ENCODE data around the gene RAB3IP. TPM values are rescaled to one million over a fixed set of nuclear protein-coding genes. Genes with fewer than 3 reads are reported as not detected.

RAB3IP gene
- 13.0 TPM for total RNA-seq

DNA sequence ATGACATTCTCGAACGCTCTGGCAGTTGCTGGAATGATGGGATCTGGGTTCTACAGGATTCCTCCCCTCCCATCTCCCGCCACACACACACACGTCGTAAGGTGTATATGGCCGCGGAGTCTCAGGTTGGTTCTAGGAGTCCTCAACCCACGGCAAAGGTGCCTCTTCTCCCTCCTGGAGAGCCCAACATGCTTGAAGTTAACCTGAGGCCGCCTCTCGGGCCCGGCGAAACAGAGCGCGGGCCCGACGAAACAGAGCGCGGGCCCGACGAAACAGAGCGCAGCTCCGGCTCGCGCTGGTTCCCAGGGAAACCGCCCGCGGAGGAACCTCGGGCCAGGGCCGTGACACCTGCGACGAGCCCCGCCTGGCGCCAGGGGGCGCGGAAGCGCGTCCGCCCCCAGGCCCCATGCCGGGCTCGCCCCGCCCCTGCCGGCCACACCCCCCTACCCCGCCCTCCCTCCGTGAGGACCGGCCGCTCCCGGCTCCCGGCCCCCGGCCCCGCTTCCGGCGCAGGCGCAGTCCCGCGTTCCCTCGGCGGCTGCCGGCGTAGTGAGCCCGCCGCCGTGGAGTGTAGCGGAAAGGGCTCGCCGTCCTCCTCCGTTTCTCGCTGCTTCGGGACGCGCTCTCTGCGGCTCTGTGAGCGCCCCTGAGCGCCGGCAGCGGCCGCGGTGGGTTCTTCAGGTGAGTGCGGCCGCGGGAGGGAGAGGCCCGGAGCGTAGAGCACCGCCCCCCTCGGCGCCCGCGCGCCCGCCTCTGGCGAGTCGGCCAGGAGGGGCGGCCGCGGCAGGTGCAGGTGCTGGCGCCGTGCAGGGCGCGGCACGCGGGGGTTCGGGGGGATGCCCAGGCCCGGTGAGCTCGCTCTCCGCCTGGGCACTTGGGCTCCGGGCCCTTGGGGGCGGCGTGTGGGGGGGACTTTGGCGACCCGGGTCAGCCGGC lies at the start of gene RAB3IP:
TSS of gene RAB3IP (plus strand) at position 510 of the 936 bp plus-strand sequence. CDS start 16,549 bp downstream, outside the sequence.
- no peaks in the 10 kb centered on the region for H3K9me3 ChIP-seq (ENCODE audit: control insufficient read depth in 3 of 3, low read length in 3 of 3)

DNA sequence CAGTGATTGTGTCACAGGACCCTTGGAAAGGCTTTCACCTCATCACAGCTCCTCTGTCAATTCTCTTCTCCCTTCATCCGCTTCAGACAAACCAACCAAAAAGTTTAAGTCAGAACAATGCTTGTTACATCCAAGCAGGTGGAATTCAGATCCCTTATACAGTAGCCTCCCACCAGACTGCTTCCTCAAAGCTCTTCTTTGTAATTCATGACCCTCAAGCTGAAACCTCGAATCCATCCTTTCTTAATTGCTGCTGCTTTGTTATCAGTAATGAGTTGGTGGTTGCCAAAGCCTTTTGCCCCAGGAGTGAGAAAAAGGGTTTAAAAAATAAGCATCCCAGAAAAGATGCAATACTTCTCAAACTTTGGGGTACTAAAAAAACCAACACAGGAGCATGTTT lies 49.0 kb upstream of the RAB3IP start:
- Histone ChIP-seq H3K27me3 (ENCODE audit: control insufficient read depth in 3 of 3, insufficient read depth in 3 of 3, low read length in 3 of 3) (no peaks in the 10 kb centered on the region), H3K9ac (ENCODE audit: low read depth in 1 of 3, low read length in 3 of 3) (peak overlapping the region; percentile 15 to 35 (median 27)), H3K4me1 (ENCODE audit: control insufficient read depth in 3 of 3, insufficient read depth in 3 of 3, low read length in 3 of 3) (peaks cover 43 to 73% (median 56%) of the 10 kb centered on the region in 3 donors), H3K36me3 (ENCODE audit: control insufficient read depth in 3 of 3, insufficient read depth in 3 of 3, low read length in 3 of 3) (peaks cover 0 to 5% (median 2%) of the 10 kb centered on the region in 3 donors), H3K9me3 (ENCODE audit: control insufficient read depth in 3 of 3, low read length in 3 of 3) (no peaks in the 10 kb centered on the region), H3K4me3 (ENCODE audit: low read length in 3 of 3) (peak overlapping the region in 1 of 3 donors; percentile 44), H3K27ac (ENCODE audit: low read depth, low read length) (peak overlapping the region; percentile 69)

More for the DNA sequence above, at the start of gene RAB3IP:
- Histone ChIP-seq H3K4me3 (ENCODE audit: low read length in 3 of 3) (peak within 1 kb of the TSS; percentile 79 to 90 (median 81)), H3K27me3 (ENCODE audit: control insufficient read depth in 3 of 3, insufficient read depth in 3 of 3, low read length in 3 of 3) (no peaks in the 10 kb centered on the region), H3K36me3 (ENCODE audit: control insufficient read depth in 3 of 3, insufficient read depth in 3 of 3, low read length in 3 of 3) (no peaks in the 10 kb centered on the region), H3K4me1 (ENCODE audit: control insufficient read depth in 3 of 3, insufficient read depth in 3 of 3, low read length in 3 of 3) (peaks cover 5 to 11% (median 10%) of the 10 kb centered on the region in 3 donors), H3K9ac (ENCODE audit: low read depth in 1 of 3, low read length in 3 of 3) (peak within 1 kb of the TSS; percentile 66 to 77 (median 76)), H3K27ac (ENCODE audit: low read depth, low read length) (peak within 1 kb of the TSS; percentile 42)

GRCh38 chr12:69694123-69694522 lies 44.5 kb upstream of the RAB3IP start:
- peak overlapping the region in 1 of 3 donors; percentile 36 for H3K9ac ChIP-seq (ENCODE audit: low read depth in 1 of 3, low read length in 3 of 3)
- H3K27ac ChIP-seq (ENCODE audit: low read depth, low read length), result peak overlapping the region; percentile 52
- peaks cover 29 to 44% (median 34%) of the 10 kb centered on the region in 3 donors for H3K4me1 ChIP-seq (ENCODE audit: control insufficient read depth in 3 of 3, insufficient read depth in 3 of 3, low read length in 3 of 3)
- H3K9me3 ChIP-seq (ENCODE audit: control insufficient read depth in 3 of 3, low read length in 3 of 3), result no peaks in the 10 kb centered on the region
- H3K4me3 ChIP-seq (ENCODE audit: low read length in 3 of 3), result peak overlapping the region in 1 of 3 donors; percentile 33
- H3K27me3 ChIP-seq (ENCODE audit: control insufficient read depth in 3 of 3, insufficient read depth in 3 of 3, low read length in 3 of 3), result no peaks in the 10 kb centered on the region
- peaks cover 0 to 2% (median 0%) of the 10 kb centered on the region in 3 donors for H3K36me3 ChIP-seq (ENCODE audit: control insufficient read depth in 3 of 3, insufficient read depth in 3 of 3, low read length in 3 of 3)

DNA sequence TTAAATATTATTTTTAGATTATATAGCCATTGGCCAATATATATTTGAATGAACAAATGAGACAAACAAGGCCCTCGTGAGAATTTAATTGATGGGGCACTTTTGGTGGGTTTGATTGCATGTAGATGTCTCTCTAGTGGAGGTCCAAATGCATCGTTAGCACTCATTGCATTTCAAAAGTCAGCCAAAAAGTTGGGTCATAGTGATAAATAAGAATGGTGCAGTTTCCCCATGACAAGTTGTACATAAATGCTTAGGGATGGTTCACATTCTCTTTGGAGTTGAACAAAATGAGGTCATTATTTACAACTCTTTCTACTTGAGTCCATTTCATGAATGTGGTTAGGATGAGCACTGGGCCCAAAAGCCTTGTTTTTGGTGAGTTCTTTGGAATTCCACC lies 40.6 kb upstream of the RAB3IP start:
- Histone ChIP-seq H3K9me3 (ENCODE audit: control insufficient read depth in 3 of 3, low read length in 3 of 3) (no peaks in the 10 kb centered on the region), H3K4me1 (ENCODE audit: control insufficient read depth in 3 of 3, insufficient read depth in 3 of 3, low read length in 3 of 3) (peaks cover 13 to 26% (median 14%) of the 10 kb centered on the region in 3 donors), H3K27ac (ENCODE audit: low read depth, low read length) (peak overlapping the region; percentile 89), H3K4me3 (ENCODE audit: low read length in 3 of 3) (peak overlapping the region; percentile 68 to 79 (median 75)), H3K9ac (ENCODE audit: low read depth in 1 of 3, low read length in 3 of 3) (peak overlapping the region; percentile 81 to 85 (median 82)), H3K27me3 (ENCODE audit: control insufficient read depth in 3 of 3, insufficient read depth in 3 of 3, low read length in 3 of 3) (no peaks in the 10 kb centered on the region), H3K36me3 (ENCODE audit: control insufficient read depth in 3 of 3, insufficient read depth in 3 of 3, low read length in 3 of 3) (peaks cover 0 to 2% (median 0%) of the 10 kb centered on the region in 3 donors)

DNA sequence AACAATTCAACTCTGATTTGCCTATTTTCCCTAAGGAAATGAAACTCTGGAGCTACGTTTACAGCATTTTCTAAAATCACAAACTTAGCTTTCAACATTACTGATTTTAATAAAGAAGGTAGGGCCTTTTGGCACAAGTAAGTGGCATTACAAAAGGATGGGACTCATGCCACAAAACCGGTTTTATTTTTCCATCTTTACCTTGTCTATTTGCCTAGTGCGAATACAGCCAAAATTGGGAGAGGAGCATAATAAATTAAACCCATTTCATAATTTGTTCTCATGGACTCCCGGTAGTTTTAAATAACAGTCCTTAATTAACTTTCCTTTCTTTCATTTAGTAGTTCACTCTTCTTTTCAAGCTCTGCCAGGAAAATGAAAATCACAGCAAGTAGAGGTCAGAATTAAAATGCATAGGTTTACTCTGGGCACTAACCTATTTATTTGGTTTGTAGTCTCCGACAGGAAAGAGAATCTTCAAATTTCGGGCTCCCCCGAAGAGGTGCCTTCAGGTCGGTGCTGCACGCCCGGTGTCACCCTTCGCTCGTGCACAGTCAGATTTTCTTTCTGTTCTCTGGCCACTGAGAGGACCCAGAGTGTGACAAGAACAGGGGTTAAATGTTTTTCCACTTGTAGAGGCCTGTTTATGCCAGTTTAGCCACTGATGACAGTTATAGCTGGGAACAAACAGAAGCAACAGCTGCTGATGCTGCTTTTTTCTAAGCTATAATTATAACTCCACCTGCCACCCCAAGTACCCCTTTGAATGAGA lies 39.7 kb upstream of the RAB3IP start, which contains the start of gene BEST3:
TSS of gene BEST3 (minus strand) at position 535 of the 772 bp plus-strand sequence. CDS start 1,505 bp downstream, outside the sequence.
- peaks cover 9 to 18% (median 9%) of the 10 kb centered on the region in 3 donors for H3K4me1 ChIP-seq (ENCODE audit: control insufficient read depth in 3 of 3, insufficient read depth in 3 of 3, low read length in 3 of 3)
- H3K9ac ChIP-seq (ENCODE audit: low read depth in 1 of 3, low read length in 3 of 3), result peak within 1 kb of the TSS; percentile 81 to 85 (median 82)
- peak within 1 kb of the TSS; percentile 89 for H3K27ac ChIP-seq (ENCODE audit: low read depth, low read length)
- H3K27me3 ChIP-seq (ENCODE audit: control insufficient read depth in 3 of 3, insufficient read depth in 3 of 3, low read length in 3 of 3), result no peaks in the 10 kb centered on the region
- H3K4me3 ChIP-seq (ENCODE audit: low read length in 3 of 3), result peak within 1 kb of the TSS; percentile 68 to 79 (median 75)
- no peaks in the 10 kb centered on the region for H3K36me3 ChIP-seq (ENCODE audit: control insufficient read depth in 3 of 3, insufficient read depth in 3 of 3, low read length in 3 of 3)
- no peaks in the 10 kb centered on the region for H3K9me3 ChIP-seq (ENCODE audit: control insufficient read depth in 3 of 3, low read length in 3 of 3)

- Histone ChIP-seq H3K9me3 (ENCODE audit: control insufficient read depth in 3 of 3, low read length in 3 of 3) (no peaks in the 10 kb centered on the region), H3K27me3 (ENCODE audit: control insufficient read depth in 3 of 3, insufficient read depth in 3 of 3, low read length in 3 of 3) (no peaks in the 10 kb centered on the region), H3K4me3 (ENCODE audit: low read length in 3 of 3) (no peak overlapping the region), H3K36me3 (ENCODE audit: control insufficient read depth in 3 of 3, insufficient read depth in 3 of 3, low read length in 3 of 3) (no peaks in the 10 kb centered on the region), H3K4me1 (ENCODE audit: control insufficient read depth in 3 of 3, insufficient read depth in 3 of 3, low read length in 3 of 3) (peaks cover 0 to 9% (median 0%) of the 10 kb centered on the region in 3 donors), H3K9ac (ENCODE audit: low read depth in 1 of 3, low read length in 3 of 3) (no peak overlapping the region), H3K27ac (ENCODE audit: low read depth, low read length) (no peak overlapping the region)
Observed at GRCh38 chr12:69701826-69702225, 36.8 kb upstream of the RAB3IP start.

DNA sequence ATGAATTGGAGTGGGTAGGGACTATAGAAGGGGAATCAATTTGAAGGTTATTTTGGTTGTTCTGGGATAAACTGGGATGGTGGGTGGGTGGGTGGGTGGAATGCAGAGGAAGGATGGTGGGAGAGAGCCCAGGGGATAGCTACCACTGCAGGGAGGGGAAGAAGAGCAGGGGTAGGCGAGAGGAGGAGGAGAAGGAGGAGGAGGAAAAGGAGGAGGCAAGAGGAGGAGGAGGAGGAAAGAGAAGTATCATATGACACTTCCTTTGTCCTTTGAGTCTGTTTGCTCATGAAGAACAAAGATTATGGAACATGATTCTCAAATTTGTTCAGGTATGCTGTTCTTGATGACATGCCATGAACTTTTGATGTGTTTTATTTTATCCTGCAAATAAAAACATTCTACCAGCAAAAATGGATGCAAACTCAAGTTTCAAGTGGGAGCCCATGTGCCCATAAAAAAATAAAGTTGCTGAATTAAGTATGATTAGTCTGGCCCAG lies 35.5 kb upstream of the RAB3IP start:
- no peak overlapping the region for H3K27ac ChIP-seq (ENCODE audit: low read depth, low read length)
- H3K9me3 ChIP-seq (ENCODE audit: control insufficient read depth in 3 of 3, low read length in 3 of 3), result no peaks in the 10 kb centered on the region
- no peak overlapping the region for H3K4me3 ChIP-seq (ENCODE audit: low read length in 3 of 3)
- peaks cover 0 to 9% (median 0%) of the 10 kb centered on the region in 3 donors for H3K4me1 ChIP-seq (ENCODE audit: control insufficient read depth in 3 of 3, insufficient read depth in 3 of 3, low read length in 3 of 3)
- H3K27me3 ChIP-seq (ENCODE audit: control insufficient read depth in 3 of 3, insufficient read depth in 3 of 3, low read length in 3 of 3), result no peaks in the 10 kb centered on the region
- no peak overlapping the region for H3K9ac ChIP-seq (ENCODE audit: low read depth in 1 of 3, low read length in 3 of 3)
- no peaks in the 10 kb centered on the region for H3K36me3 ChIP-seq (ENCODE audit: control insufficient read depth in 3 of 3, insufficient read depth in 3 of 3, low read length in 3 of 3)

GRCh38 chr12:69704357-69704756 lies 34.3 kb upstream of the RAB3IP start:
- no peaks in the 10 kb centered on the region for H3K9me3 ChIP-seq (ENCODE audit: control insufficient read depth in 3 of 3, low read length in 3 of 3)
- H3K36me3 ChIP-seq (ENCODE audit: control insufficient read depth in 3 of 3, insufficient read depth in 3 of 3, low read length in 3 of 3), result no peaks in the 10 kb centered on the region
- peaks cover 0 to 8% (median 0%) of the 10 kb centered on the region in 3 donors for H3K4me1 ChIP-seq (ENCODE audit: control insufficient read depth in 3 of 3, insufficient read depth in 3 of 3, low read length in 3 of 3)
- H3K4me3 ChIP-seq (ENCODE audit: low read length in 3 of 3), result no peak overlapping the region
- no peak overlapping the region for H3K9ac ChIP-seq (ENCODE audit: low read depth in 1 of 3, low read length in 3 of 3)
- no peaks in the 10 kb centered on the region for H3K27me3 ChIP-seq (ENCODE audit: control insufficient read depth in 3 of 3, insufficient read depth in 3 of 3, low read length in 3 of 3)
- no peak overlapping the region for H3K27ac ChIP-seq (ENCODE audit: low read depth, low read length)

DNA sequence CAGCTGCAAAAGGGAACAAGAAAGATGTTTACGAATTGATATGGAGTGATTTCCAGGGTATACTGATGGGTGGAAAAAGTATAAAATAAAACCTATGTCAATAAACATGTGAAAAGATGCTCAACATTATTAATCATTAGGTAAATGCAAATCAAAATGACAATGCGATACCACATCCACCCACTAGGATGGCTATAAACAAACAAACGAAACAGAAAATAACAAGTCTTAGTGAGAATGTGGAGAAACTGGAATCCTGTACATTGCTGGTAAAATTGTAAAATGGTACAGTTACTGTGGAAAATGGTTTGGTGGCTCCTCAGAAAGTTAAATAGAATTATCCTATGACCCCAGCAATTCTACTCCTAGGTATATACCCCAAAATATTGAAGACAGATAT lies 30.0 kb upstream of the RAB3IP start:
- H3K4me3 ChIP-seq (ENCODE audit: low read length in 3 of 3), result no peak overlapping the region
- no peaks in the 10 kb centered on the region for H3K27me3 ChIP-seq (ENCODE audit: control insufficient read depth in 3 of 3, insufficient read depth in 3 of 3, low read length in 3 of 3)
- H3K36me3 ChIP-seq (ENCODE audit: control insufficient read depth in 3 of 3, insufficient read depth in 3 of 3, low read length in 3 of 3), result no peaks in the 10 kb centered on the region
- H3K9me3 ChIP-seq (ENCODE audit: control insufficient read depth in 3 of 3, low read length in 3 of 3), result no peaks in the 10 kb centered on the region
- H3K4me1 ChIP-seq (ENCODE audit: control insufficient read depth in 3 of 3, insufficient read depth in 3 of 3, low read length in 3 of 3), result no peaks in the 10 kb centered on the region
- H3K9ac ChIP-seq (ENCODE audit: low read depth in 1 of 3, low read length in 3 of 3), result no peak overlapping the region
- no peak overlapping the region for H3K27ac ChIP-seq (ENCODE audit: low read depth, low read length)
